Panc1 (cell line): Measurements from ENCODE around the gene ADRB1. TPM values are rescaled to one million over a fixed set of nuclear protein-coding genes. Genes with fewer than 3 reads are reported as not detected.

Experiments used
- ATAC-seq: fragments of 200-7000 bp; cut with Tn5 transposase; 2 replicates; pipeline ENCODE4 v1.9.1; 2020; ENCODE audit warnings: mild to moderate bottlenecking, moderate library complexity
- BruUV-seq: library from RNA; stranded (reverse); fragments of 400-500 nt; replicated peaks from 2 replicates; lab custom pipeline; 2021; lab: Mats Ljungman, UMichigan
- CTCF ChIA-PET: fragments of 300-600 bp; sonication (Branson Sonifier 250); formaldehyde crosslinking; loops from one replicate; lab custom pipeline; 2022; ENCODE audit warnings: antibody characterized with exemption; lab: Charles Lee
- POLR2A ChIA-PET: fragments of 300-600 bp; sonication (Branson Sonifier 250); formaldehyde crosslinking; loops from one replicate; lab custom pipeline; 2022; ENCODE audit warnings: antibody characterized with exemption; lab: Charles Lee
- DNase-seq: peaks from one replicate; pipeline ENCODE4 v3.0.0-alpha.2; 2010; ENCODE audit warnings: low read depth, low spot score
- H3K27ac ChIP-seq: 2 replicates; pipeline ENCODE4 v1.5.1; 2011; ENCODE audit warnings: mild to moderate bottlenecking, low read length, inconsistent platforms
- H3K27me3 ChIP-seq: fragments of 200-500 bp; sonication (Bioruptor generic); 2 replicates; pipeline ENCODE4 v1.6.0; 2014; ENCODE audit warnings: low read length, inconsistent platforms; ENCODE audit not compliant: control insufficient read depth, insufficient read depth
- H3K36me3 ChIP-seq: fragments of 200-500 bp; sonication (Bioruptor generic); 2 replicates; pipeline ENCODE4 v1.5.1; 2014; ENCODE audit warnings: inconsistent platforms, mild to moderate bottlenecking, low read length, moderate library complexity; ENCODE audit not compliant: control insufficient read depth, insufficient read depth
- H3K4me1 ChIP-seq: 2 replicates; pipeline ENCODE4 v1.5.1; 2011; ENCODE audit warnings: inconsistent platforms, mild to moderate bottlenecking, low read length, moderate library complexity; ENCODE audit not compliant: control insufficient read depth, insufficient read depth
- H3K4me3 ChIP-seq, 2 experiments: 2 replicates each; pipeline ENCODE4 v1.5.1; 2011 to 2012; ENCODE audit warnings: low read depth in 2 of 2, low read length in 2 of 2, mild to moderate bottlenecking in 2 of 2, inconsistent platforms in 1 of 2, moderate library complexity in 1 of 2
- H3K9me3 ChIP-seq: fragments of 200-500 bp; sonication (Bioruptor generic); 2 replicates; pipeline ENCODE4 v1.5.1; 2014; ENCODE audit warnings: low read depth, mild to moderate bottlenecking, inconsistent platforms, low read length, moderate library complexity; ENCODE audit not compliant: control insufficient read depth, insufficient read depth
- POLR2AphosphoS5 ChIP-seq: IDR thresholded peaks from 2 replicates; pipeline ENCODE4 v1.6.1; 2012; ENCODE audit warnings: mild to moderate bottlenecking, low read depth, low read length, moderate library complexity
- SIN3A ChIP-seq: IDR thresholded peaks from 2 replicates; pipeline ENCODE4 v1.6.1; 2012; ENCODE audit warnings: low read depth, mild to moderate bottlenecking, low read length, moderate library complexity, borderline replicate concordance; ENCODE audit not compliant: insufficient read depth
- TCF7L2 ChIP-seq: IDR thresholded peaks from 2 replicates; pipeline ENCODE4 v1.6.1; 2011; ENCODE audit warnings: mild to moderate bottlenecking, low read depth, low read length, inconsistent platforms
- in situ Hi-C: cut with HindIII; loops from 2 replicates; pipeline ENCODE4 v1.10.0; 2016; ENCODE audit warnings: low sequenced_read_pairs, low pct_unique_long_range_greater_than_20kb
- intact Hi-C: fragments of 100-400 bp; cut with micrococcal nuclease; formaldehyde crosslinking; loops from one replicate; pipeline ENCODE4 v1.10.0; 2022; ENCODE audit not compliant: unreplicated experiment
- total RNA-seq: library from RNA; stranded (reverse); gene quantifications from one replicate; pipeline ENCODE4 v1.2.1, GENCODE V29; 2021; ENCODE audit not compliant: unreplicated experiment
- TF ChIP-seq, protein P1 (sequence below): fragments of 450-650 bp; IDR thresholded peaks from 2 replicates; pipeline ENCODE4 v1.5.1; 2017; ENCODE audit warnings: mild to moderate bottlenecking
- TF ChIP-seq, protein P2 (sequence below), 2 experiments: IDR thresholded peaks; 2 replicates each; pipeline ENCODE4 v1.6.1; 2011 to 2012; ENCODE audit warnings: low read depth in 2 of 2, control low read depth in 1 of 2, low read length in 1 of 2, mild to moderate bottlenecking in 1 of 2, moderate library complexity in 1 of 2; ENCODE audit not compliant: insufficient read depth in 1 of 2

Gene ADRB1
- total RNA-seq, 1 experiment from 2014 or later, result 12.9 TPM

GRCh38 chr10:114051714-114052113 lies 8.0 kb downstream of the ADRB1 start:
- Histone ChIP-seq H3K27ac (peak overlapping the region; percentile 64; the same call in 1 of the 2 replicates), H3K36me3 (no peaks in the 10 kb centered on the region), H3K4me1 (peaks cover 44% of the 10 kb centered on the region), H3K9me3 (no peaks in the 10 kb centered on the region), H3K27me3 (no peaks in the 10 kb centered on the region), H3K4me3 (no peak overlapping the region)
- BruUV-seq, result no TSS peak
- ATAC-seq, result no peak
- CTCF ChIA-PET, result no interaction called here
- POLR2A ChIA-PET, result no interaction called here
- intact Hi-C loops (no loop called here), in situ Hi-C loops (no loop called here)
- no peak for TF ChIP-seq SIN3A
- TF ChIP-seq TCF7L2, result peak; percentile 87
- DNase-seq, result no peak

DNA sequence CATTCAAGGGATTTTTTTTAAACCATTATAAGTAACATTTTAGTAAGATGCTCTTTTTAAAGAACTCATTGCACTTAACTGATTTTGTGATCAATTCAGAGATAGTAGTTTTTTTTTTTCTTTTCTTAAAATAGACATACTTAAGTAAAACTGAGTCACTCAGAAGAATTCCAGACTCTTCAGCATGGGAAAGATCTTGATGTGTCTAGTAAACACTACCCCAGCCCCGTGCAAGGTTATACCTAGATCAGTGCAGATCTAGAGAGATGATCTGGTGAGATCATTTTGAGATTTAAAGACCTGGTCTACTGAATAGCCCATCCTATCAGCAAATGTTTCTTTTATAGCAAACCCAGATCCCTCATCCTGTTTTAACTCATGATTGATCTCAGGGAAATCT lies 8.6 kb downstream of the ADRB1 start:
- no peaks in the 10 kb centered on the region for H3K9me3 ChIP-seq
- DNase-seq, result no peak
- POLR2A ChIA-PET, result no interaction called here
- intact Hi-C loops (no loop called here), in situ Hi-C loops (no loop called here)
- peaks cover 39% of the 10 kb centered on the region for H3K4me1 ChIP-seq
- CTCF ChIA-PET, result no interaction called here
- H3K27me3 ChIP-seq, result no peaks in the 10 kb centered on the region
- H3K4me3 ChIP-seq, result no peak overlapping the region
- BruUV-seq, result no TSS peak
- no peak for ATAC-seq
- TF ChIP-seq, protein P1, sequence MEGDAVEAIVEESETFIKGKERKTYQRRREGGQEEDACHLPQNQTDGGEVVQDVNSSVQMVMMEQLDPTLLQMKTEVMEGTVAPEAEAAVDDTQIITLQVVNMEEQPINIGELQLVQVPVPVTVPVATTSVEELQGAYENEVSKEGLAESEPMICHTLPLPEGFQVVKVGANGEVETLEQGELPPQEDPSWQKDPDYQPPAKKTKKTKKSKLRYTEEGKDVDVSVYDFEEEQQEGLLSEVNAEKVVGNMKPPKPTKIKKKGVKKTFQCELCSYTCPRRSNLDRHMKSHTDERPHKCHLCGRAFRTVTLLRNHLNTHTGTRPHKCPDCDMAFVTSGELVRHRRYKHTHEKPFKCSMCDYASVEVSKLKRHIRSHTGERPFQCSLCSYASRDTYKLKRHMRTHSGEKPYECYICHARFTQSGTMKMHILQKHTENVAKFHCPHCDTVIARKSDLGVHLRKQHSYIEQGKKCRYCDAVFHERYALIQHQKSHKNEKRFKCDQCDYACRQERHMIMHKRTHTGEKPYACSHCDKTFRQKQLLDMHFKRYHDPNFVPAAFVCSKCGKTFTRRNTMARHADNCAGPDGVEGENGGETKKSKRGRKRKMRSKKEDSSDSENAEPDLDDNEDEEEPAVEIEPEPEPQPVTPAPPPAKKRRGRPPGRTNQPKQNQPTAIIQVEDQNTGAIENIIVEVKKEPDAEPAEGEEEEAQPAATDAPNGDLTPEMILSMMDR, result no peak
- 0 out of 2 replicates have a peak, but pooled peaks have one; percentile 12 for TF ChIP-seq TCF7L2
- peak overlapping the region; percentile 64; the same call in 1 of the 2 replicates for H3K27ac ChIP-seq
- no peaks in the 10 kb centered on the region for H3K36me3 ChIP-seq

DNA sequence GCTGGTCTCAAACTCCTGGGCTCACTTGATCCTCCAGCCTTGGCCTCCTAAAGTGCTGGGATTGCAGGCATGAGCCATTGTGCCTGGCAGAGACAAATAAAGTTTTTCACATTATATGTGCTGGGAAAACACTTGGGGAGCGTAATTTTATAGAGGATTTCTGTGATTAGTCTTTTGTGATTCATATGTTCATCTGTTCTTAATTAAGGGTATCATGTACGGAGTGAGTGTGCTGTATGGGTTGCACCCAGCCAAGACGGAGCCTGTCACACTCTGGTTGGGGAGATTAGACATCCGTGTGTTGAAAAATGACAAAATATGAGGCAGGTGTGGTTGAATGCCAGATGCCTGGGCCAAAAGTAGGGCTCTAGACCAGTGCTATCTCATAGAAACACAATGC lies 10.3 kb downstream of the ADRB1 start:
- Histone ChIP-seq H3K27me3 (no peaks in the 10 kb centered on the region), H3K4me3 (no peak overlapping the region), H3K27ac (no peak overlapping the region; the same call in 1 of the 2 replicates), H3K9me3 (no peaks in the 10 kb centered on the region), H3K4me1 (peaks cover 24% of the 10 kb centered on the region), H3K36me3 (no peaks in the 10 kb centered on the region)
- no peak for ATAC-seq
- DNase-seq, result no peak
- CTCF ChIA-PET, result interaction anchor here (0.9 kb wide), 1 partner anchor 44 kb away, joined by 13 read pairs; no protein-coding TSS in a partner anchor
- BruUV-seq, result no TSS peak
- in situ Hi-C loops (no loop called here), intact Hi-C loops (no loop called here)
- POLR2A ChIA-PET, result no interaction called here
- TF ChIP-seq, protein P1, result no peak
- TF ChIP-seq, protein P2, sequence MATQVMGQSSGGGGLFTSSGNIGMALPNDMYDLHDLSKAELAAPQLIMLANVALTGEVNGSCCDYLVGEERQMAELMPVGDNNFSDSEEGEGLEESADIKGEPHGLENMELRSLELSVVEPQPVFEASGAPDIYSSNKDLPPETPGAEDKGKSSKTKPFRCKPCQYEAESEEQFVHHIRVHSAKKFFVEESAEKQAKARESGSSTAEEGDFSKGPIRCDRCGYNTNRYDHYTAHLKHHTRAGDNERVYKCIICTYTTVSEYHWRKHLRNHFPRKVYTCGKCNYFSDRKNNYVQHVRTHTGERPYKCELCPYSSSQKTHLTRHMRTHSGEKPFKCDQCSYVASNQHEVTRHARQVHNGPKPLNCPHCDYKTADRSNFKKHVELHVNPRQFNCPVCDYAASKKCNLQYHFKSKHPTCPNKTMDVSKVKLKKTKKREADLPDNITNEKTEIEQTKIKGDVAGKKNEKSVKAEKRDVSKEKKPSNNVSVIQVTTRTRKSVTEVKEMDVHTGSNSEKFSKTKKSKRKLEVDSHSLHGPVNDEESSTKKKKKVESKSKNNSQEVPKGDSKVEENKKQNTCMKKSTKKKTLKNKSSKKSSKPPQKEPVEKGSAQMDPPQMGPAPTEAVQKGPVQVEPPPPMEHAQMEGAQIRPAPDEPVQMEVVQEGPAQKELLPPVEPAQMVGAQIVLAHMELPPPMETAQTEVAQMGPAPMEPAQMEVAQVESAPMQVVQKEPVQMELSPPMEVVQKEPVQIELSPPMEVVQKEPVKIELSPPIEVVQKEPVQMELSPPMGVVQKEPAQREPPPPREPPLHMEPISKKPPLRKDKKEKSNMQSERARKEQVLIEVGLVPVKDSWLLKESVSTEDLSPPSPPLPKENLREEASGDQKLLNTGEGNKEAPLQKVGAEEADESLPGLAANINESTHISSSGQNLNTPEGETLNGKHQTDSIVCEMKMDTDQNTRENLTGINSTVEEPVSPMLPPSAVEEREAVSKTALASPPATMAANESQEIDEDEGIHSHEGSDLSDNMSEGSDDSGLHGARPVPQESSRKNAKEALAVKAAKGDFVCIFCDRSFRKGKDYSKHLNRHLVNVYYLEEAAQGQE (IDR thresholded peaks at IDR 0.05; ENCODE audit: insufficient read depth in 1 of 2, low read depth in 2 of 2, low read length in 1 of 2), result no peak
- TF ChIP-seq TCF7L2 (no peak), POLR2AphosphoS5 (no peak), SIN3A (no peak)
